Spleen (tissue), 11 donors: ENCODE data around the gene GDPGP1. TPM values are rescaled to one million over a fixed set of nuclear protein-coding genes. Genes with fewer than 3 reads are reported as not detected.
A peak's percentile ranks its signal among the peaks of the same experiment; 100 is the strongest.

Source experiments
- DNase-seq: peaks from one replicate; pipeline ENCODE4 v3.0.0-alpha.2; 2020
- H3K27ac ChIP-seq, 8 donors: fragments of 200-600 bp; sonication (generic) in 7 of 8; 1 replicate in 4 of 8; 2 replicates in 4 of 8; pipeline versions ENCODE4 v1.5.0 to v1.8.0; 2016 to 2021; ENCODE audit warnings: inconsistent platforms in 4 of 8, mild to moderate bottlenecking in 4 of 8, moderate library complexity in 1 of 8
- H3K27me3 ChIP-seq, 7 donors: fragments of 200-600 bp; sonication (generic) in 6 of 7; replicated peaks in 1 of 7; 1 replicate in 4 of 7; 2 replicates in 3 of 7; pipeline versions ENCODE4 v1.5.0 to v1.8.0; 2016 to 2021; ENCODE audit warnings: inconsistent platforms in 3 of 7, mild to moderate bottlenecking in 1 of 7
- H3K36me3 ChIP-seq, 6 donors: fragments of 200-600 bp; sonication (generic) in 5 of 6; 1 replicate in 4 of 6; 2 replicates in 2 of 6; pipeline versions ENCODE4 v1.5.0 to v1.8.0; 2016 to 2021; ENCODE audit warnings: inconsistent platforms in 2 of 6
- H3K4me1 ChIP-seq, 6 donors: fragments of 200-600 bp; sonication (generic) in 5 of 6; 1 replicate in 3 of 6; 2 replicates in 3 of 6; pipeline versions ENCODE4 v1.5.0 to v1.8.0; 2016 to 2021; ENCODE audit warnings: inconsistent platforms in 3 of 6
- H3K4me3 ChIP-seq, 8 donors: fragments of 200-600 bp; sonication (generic) in 7 of 8; 1 replicate in 4 of 8; 2 replicates in 4 of 8; pipeline versions ENCODE4 v1.5.0 to v1.8.0; 2016 to 2021; ENCODE audit warnings: inconsistent platforms in 4 of 8, mild to moderate bottlenecking in 4 of 8, moderate library complexity in 2 of 8
- H3K9me3 ChIP-seq, 8 donors: fragments of 200-600 bp; sonication (generic) in 7 of 8; 1 replicate in 4 of 8; 2 replicates in 4 of 8; pipeline versions ENCODE4 v1.5.0 to v1.8.0; 2016 to 2021; ENCODE audit warnings: inconsistent platforms in 4 of 8
- CTCF ChIP-seq, 11 experiments: fragments of 200-600 bp in 7 of 11; fragments of 450-650 bp in 4 of 11; sonication (generic) in 4 of 11; IDR thresholded peaks in 8 of 11; conservative IDR thresholded peaks in 3 of 11; 1 replicate in 7 of 11; 2 replicates in 4 of 11; pipeline versions ENCODE4 v1.4.0 to v1.8.0; 2016 to 2021; ENCODE audit warnings: antibody characterized with exemption in 11 of 11, inconsistent platforms in 4 of 11, mild to moderate bottlenecking in 1 of 11
- POLR2A ChIP-seq, 3 donors: fragments of 450-650 bp; IDR thresholded peaks; one replicate each; pipeline ENCODE4 v1.5.1; 2017; ENCODE audit warnings: antibody characterized with exemption in 3 of 3, mild to moderate bottlenecking in 1 of 3
- POLR2AphosphoS5 ChIP-seq, 3 donors: sonication (generic); formaldehyde crosslinking; IDR thresholded peaks; one replicate each; pipeline ENCODE4 v1.5.1; 2017; ENCODE audit warnings: antibody characterized with exemption in 3 of 3
- WGBS, 5 donors: extraction: QIAGEN DNeasy Blood & Tissue Kit in 3 of 5; methylation state at CpG; one replicate each; pipeline versions ENCODE4 v1.1.5 to v1.1.7; 2013 to 2018; 5-methylcytosine and 5-hydroxymethylcytosine counted together
- intact Hi-C: fragments of 100-400 bp; cut with DNase I; formaldehyde crosslinking; loops from one replicate; pipeline ENCODE4 v1.15.0; 2023; ENCODE audit warnings: low total_unique reads
- polyA plus RNA-seq, 3 donors: library from polyadenylated mRNA; stranded (reverse); fragments of 200-250 nt; gene quantifications; one replicate each; pipeline ENCODE4 v1.2.1, GENCODE V29; 2013
- total RNA-seq, 7 donors: library from RNA; depleted of rRNA in 3 of 7; stranded (reverse); fragments of >200 nt in 3 of 7; fragmentation: NEBNext Ultra II Directional in 4 of 7; extraction: Animal tissue kit (Norgen Biotek cat#: 25700) in 4 of 7; gene quantifications; one replicate each; pipeline versions ENCODE4 v1.1.0 to v1.2.1, GENCODE V29; 2016 to 2021
- donor health status: healthy with polysubstance abuse.
- donor health status: DM: no; HTN: no; CAD: no; lungs with moderate emphysema.
- donor health status: DM: no; HTN: no; CAD: no.
- donor health status: Bipolar disorder and iron deficiency.
- donor health status: healthy.
- donor health status: DM: no; HTN: no; CAD: no.
- donor health status: DM: yes; HTN: yes; CAD: no.

The GDPGP1 gene
- total and polyA plus RNA-seq, 10 donors = 1.9 to 13.4 (median 9.6) TPM

DNA sequence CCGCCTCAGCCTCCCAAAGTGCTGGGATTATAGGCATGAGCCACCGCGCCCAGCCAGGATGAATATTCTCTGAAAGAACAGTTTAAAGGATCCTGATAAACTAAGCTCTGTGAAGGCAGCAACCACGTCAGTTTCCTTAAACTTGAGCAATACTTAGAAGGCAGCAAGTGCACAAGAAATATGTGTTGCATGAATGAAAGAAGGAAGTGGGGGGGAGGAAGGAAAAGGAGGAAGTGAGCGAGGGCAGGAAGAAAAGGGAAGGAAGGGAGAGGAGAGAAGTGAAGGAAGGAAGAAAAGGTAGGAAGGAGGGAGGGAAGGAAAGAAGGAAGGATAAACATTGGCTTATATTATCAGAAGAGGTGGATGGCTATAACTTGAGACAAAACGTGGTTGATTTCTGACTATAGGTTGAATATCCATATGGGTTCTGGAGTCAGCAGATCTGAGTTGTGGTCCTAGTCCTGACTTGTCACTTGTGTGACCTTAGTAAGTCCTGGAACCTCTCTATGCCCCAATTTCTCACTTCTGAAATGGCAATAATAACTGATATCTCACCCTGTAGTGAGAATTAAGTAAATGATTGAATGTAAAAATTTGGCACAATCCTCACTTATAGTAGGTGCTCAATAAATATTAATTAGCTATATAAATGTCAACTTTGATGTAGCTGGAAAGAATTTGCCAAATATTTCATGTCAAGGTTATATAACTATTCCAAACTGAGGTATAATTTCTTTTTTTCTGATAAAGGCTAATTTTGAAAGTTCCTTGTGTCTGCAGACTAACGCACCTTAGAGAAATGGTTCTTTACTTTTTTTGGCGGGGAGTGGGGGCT, 44.9 kb upstream of the GDPGP1 start:
- TF ChIP-seq POLR2AphosphoS5 (IDR thresholded peaks at IDR 0.05) = peak in 1 of 3 donors; percentile 60
- no peak for TF ChIP-seq POLR2A (IDR thresholded peaks at IDR 0.05)
- Histone ChIP-seq H3K9me3 (no peaks in the 10 kb centered on the region), H3K4me1 (peaks cover 49 to 100% (median 98%) of the 10 kb centered on the region in 6 donors), H3K36me3 (peaks cover 0 to 4% (median 0%) of the 10 kb centered on the region in 6 donors), H3K4me3 (peak overlapping the region in 1 of 8 donors; percentile 15), H3K27ac (peak overlapping the region in 7 of 8 donors; percentile 36 to 98 (median 93)), H3K27me3 (no peaks in the 10 kb centered on the region)
- intact Hi-C loops = no loop called here
- whole genome bisulfite sequencing, 5 donors = 48 to 65% (median 64%) methylated on average over 8 of the region's 8 CpGs
- DNase-seq = no peak

DNA sequence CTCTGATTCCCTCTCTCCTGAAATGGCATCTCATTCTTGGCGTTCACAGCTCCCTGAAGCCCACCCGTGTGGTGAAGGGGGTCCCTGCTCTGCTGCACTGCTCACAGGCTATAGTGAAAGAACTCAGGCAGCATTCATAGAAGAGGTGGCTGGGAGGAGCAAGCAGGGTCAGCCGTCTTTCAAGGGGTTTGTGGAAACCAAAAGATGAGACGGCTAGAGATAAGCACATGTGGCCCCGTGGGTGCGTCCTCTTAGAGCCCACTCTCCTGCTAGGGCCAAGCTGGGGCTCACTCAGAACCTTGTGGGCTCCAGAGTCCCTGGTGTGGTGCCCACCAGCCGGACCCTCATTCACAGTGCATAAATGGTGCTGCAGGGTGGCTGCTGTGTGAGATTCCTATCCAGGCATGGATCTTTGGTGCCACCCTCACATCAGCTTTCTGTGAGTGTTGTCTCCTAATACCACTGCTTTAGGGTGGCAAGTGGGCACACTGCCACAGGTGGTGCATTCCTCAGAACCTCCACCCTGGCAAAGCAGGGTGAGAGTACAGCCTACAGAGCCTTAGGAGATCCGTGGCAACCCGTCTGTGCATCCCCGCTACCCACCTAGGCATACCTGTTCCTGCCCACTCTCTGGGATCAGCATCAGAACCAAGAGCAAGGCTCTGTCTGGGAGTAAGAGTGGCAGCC, 44.1 kb upstream of the GDPGP1 start:
- Histone ChIP-seq H3K27me3 (no peaks in the 10 kb centered on the region), H3K27ac (peak overlapping the region; percentile 42 to 98 (median 88)), H3K4me3 (no peak overlapping the region), H3K4me1 (peaks cover 44 to 100% (median 98%) of the 10 kb centered on the region in 6 donors), H3K36me3 (peaks cover 0 to 4% (median 0%) of the 10 kb centered on the region in 6 donors), H3K9me3 (no peaks in the 10 kb centered on the region)
- DNase-seq = no peak
- WGBS, 5 donors = 75 to 88% (median 84%) methylated on average over 10 of the region's 10 CpGs
- no peak for TF ChIP-seq POLR2AphosphoS5 (IDR thresholded peaks at IDR 0.05)
- no peak for TF ChIP-seq POLR2A (IDR thresholded peaks at IDR 0.05)
- no peak for TF ChIP-seq CTCF (IDR thresholded peaks at IDR 0.05 in 8 of 11, conservative IDR thresholded peaks at IDR 0.05 in 3 of 11)
- intact Hi-C loops = no loop called here

DNA sequence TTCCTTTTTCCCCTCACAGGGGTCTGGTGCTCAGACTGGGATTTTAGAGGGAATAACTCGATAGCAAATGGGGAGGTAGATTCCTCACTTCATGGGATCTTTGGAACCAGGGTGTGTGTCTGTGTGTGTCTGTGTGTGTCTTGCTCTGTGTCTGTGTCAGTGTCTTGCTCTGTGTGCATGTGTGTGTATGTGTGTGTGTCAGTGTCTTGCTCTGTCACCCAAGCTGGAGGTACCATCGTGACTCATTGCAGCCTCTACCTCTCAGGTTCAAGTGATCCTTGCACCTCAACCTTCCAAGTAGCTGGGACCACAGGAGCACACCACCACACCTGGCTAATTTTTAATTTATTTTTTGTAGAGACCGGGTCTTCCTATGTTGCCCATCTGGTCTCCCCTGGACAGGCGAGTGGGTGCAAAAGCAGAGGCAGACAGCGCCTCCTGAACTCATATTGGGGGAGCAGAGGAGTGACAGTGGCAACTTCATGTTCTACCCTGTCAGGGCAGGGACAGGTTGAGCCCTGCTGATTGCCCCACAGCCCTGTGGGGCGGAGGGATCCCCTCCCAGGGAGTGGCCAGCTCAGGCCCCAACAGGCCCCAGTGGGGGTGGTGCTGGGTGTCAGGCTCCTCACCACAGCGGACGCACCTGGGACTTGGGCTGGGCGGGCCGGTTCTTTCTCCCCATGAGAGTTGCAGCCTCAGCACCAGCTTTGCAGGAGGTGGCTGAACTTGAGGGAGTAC, 43.2 kb upstream of the GDPGP1 start:
- Histone ChIP-seq H3K4me3 (peak overlapping the region in 3 of 8 donors; percentile 20 to 60 (median 23)), H3K9me3 (no peaks in the 10 kb centered on the region), H3K4me1 (peaks cover 44 to 100% (median 96%) of the 10 kb centered on the region in 6 donors), H3K36me3 (peaks cover 0 to 10% (median 0%) of the 10 kb centered on the region in 6 donors), H3K27ac (peak overlapping the region; percentile 42 to 98 (median 88)), H3K27me3 (no peaks in the 10 kb centered on the region)
- WGBS, 5 donors = 56 to 87% (median 73%) methylated on average over 5 to 10 of the region's 10 CpGs
- TF ChIP-seq CTCF (IDR thresholded peaks at IDR 0.05 in 8 of 11, conservative IDR thresholded peaks at IDR 0.05 in 3 of 11) (no peak), POLR2AphosphoS5 (IDR thresholded peaks at IDR 0.05) (peak; percentile 63 to 86 (median 83)), POLR2A (IDR thresholded peaks at IDR 0.05) (no peak)
- intact Hi-C loops = no loop called here
- peak; percentile 95 for DNase-seq

GRCh38 chr15:90191344-90191687, 42.7 kb upstream of the GDPGP1 start:
- Histone ChIP-seq H3K27me3 (no peaks in the 10 kb centered on the region), H3K27ac (peak overlapping the region; percentile 9 to 98 (median 88)), H3K4me3 (peak overlapping the region in 4 of 8 donors; percentile 4 to 60 (median 22)), H3K4me1 (peaks cover 44 to 99% (median 91%) of the 10 kb centered on the region in 6 donors), H3K9me3 (no peaks in the 10 kb centered on the region), H3K36me3 (peaks cover 0 to 11% (median 0%) of the 10 kb centered on the region in 6 donors)
- WGBS, 5 donors = 54 to 79% (median 66%) methylated on average over 2 to 3 of the region's 3 CpGs
- no peak for TF ChIP-seq POLR2AphosphoS5 (IDR thresholded peaks at IDR 0.05)
- no peak for DNase-seq
- intact Hi-C loops = no loop called here
